DND-41 (cell line): ENCODE results near the gene DCST1.

Experiments
- EZH2 ChIP-seq: IDR thresholded peaks from 3 replicates; pipeline ENCODE4 v1.6.1; 2012; ENCODE audit warnings: borderline replicate concordance, low read depth, mild to moderate bottlenecking, moderate library complexity, low read length, inconsistent platforms; ENCODE audit not compliant: severe bottlenecking
- TF ChIP-seq, protein P1 (sequence below): IDR thresholded peaks from 2 replicates; pipeline ENCODE4 v1.5.1; 2012; ENCODE audit warnings: borderline replicate concordance, low read length, moderate library complexity, mild to moderate bottlenecking; ENCODE audit not compliant: poor library complexity, severe bottlenecking; ENCODE audit errors: extremely low read depth

DNA sequence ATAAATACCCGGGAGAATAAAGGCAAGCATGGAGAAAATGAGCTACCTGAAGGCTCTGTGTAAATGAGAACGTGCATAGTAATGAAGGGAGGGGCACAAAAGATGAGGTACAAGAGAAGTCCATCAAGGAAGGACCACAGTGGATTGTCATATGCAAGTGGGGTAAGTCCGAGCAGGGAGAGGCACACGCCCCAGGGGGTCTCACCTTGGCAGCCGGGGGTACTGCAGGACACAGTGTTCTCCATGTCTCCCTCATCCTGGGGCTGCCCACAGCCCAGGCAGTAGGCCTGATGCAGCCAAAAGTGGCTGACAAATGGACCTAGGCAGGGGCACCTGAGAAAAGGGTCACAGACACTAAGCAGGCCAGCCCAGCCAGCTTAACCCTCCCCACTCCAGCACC, 10.0 kb upstream of the DCST1 start:
- TF ChIP-seq EZH2: no peak
- TF ChIP-seq, protein P1, sequence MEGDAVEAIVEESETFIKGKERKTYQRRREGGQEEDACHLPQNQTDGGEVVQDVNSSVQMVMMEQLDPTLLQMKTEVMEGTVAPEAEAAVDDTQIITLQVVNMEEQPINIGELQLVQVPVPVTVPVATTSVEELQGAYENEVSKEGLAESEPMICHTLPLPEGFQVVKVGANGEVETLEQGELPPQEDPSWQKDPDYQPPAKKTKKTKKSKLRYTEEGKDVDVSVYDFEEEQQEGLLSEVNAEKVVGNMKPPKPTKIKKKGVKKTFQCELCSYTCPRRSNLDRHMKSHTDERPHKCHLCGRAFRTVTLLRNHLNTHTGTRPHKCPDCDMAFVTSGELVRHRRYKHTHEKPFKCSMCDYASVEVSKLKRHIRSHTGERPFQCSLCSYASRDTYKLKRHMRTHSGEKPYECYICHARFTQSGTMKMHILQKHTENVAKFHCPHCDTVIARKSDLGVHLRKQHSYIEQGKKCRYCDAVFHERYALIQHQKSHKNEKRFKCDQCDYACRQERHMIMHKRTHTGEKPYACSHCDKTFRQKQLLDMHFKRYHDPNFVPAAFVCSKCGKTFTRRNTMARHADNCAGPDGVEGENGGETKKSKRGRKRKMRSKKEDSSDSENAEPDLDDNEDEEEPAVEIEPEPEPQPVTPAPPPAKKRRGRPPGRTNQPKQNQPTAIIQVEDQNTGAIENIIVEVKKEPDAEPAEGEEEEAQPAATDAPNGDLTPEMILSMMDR: no peak
